Smooth muscle cell (in vitro differentiated cells): ENCODE results near the gene MAPKAPK3. TPM values are rescaled to one million over a fixed set of nuclear protein-coding genes. Genes with fewer than 3 reads are reported as not detected.

Experiments used
- DNase-seq: peaks from one replicate; lab custom pipeline; 2025; ENCODE audit not compliant: unreplicated experiment; lab: John Stamatoyannopoulos, UW
- H2AFZ ChIP-seq: fragments of 200-600 bp; sonication (generic); 2 replicates; pipeline ENCODE4 v1.6.0; 2016; ENCODE audit warnings: antibody characterized with exemption, low read depth, mild to moderate bottlenecking
- H3F3A ChIP-seq: fragments of 200-600 bp; sonication (generic); 2 replicates; pipeline ENCODE4 v1.6.0; 2017; ENCODE audit warnings: antibody characterized with exemption, low read depth
- H3K27ac ChIP-seq: fragments of 200-600 bp; sonication (generic); 2 replicates; pipeline ENCODE4 v1.5.1; 2016; ENCODE audit warnings: low read depth, mild to moderate bottlenecking
- H3K27me3 ChIP-seq: fragments of 200-600 bp; sonication (generic); 2 replicates; pipeline ENCODE4 v1.6.1; 2016; ENCODE audit warnings: low read depth, mild to moderate bottlenecking
- H3K36me3 ChIP-seq: fragments of 200-600 bp; sonication (generic); 2 replicates; pipeline ENCODE4 v1.5.1; 2016; ENCODE audit warnings: low read depth
- H3K4me1 ChIP-seq: fragments of 200-600 bp; sonication (generic); 2 replicates; pipeline ENCODE4 v1.5.1; 2016; ENCODE audit warnings: low read depth
- H3K4me2 ChIP-seq: fragments of 200-600 bp; sonication (generic); 2 replicates; pipeline ENCODE4 v1.6.0; 2016; ENCODE audit warnings: mild to moderate bottlenecking
- H3K4me3 ChIP-seq: fragments of 200-600 bp; sonication (generic); 2 replicates; pipeline ENCODE4 v1.5.1; 2016; ENCODE audit warnings: mild to moderate bottlenecking
- H3K79me2 ChIP-seq: fragments of 200-600 bp; sonication (generic); 2 replicates; pipeline ENCODE4 v1.6.0; 2016; ENCODE audit warnings: low read depth, mild to moderate bottlenecking
- H3K9ac ChIP-seq: fragments of 200-600 bp; sonication (generic); 2 replicates; pipeline ENCODE4 v1.6.0; 2016; ENCODE audit warnings: low read depth
- H3K9me3 ChIP-seq: fragments of 200-600 bp; sonication (generic); replicated peaks from 2 replicates; pipeline ENCODE4 v1.5.1; 2016; ENCODE audit warnings: low read depth
- H4K20me1 ChIP-seq: fragments of 200-600 bp; sonication (generic); 2 replicates; pipeline ENCODE4 v1.6.0; 2016; ENCODE audit warnings: low read depth
- CTCF ChIP-seq: fragments of 200-600 bp; sonication (generic); IDR thresholded peaks from 2 replicates; pipeline ENCODE4 v1.5.1; 2017; ENCODE audit warnings: borderline replicate concordance, mild to moderate bottlenecking, antibody characterized with exemption; ENCODE audit not compliant: insufficient read depth, poor library complexity, severe bottlenecking
- WGBS: methylation state at CpG from one replicate; pipeline ENCODE4 v1.1.7; 2016; ENCODE audit warnings: low lambda C conversion rate; 5-methylcytosine and 5-hydroxymethylcytosine counted together
- polyA plus RNA-seq: library from polyadenylated mRNA; unstranded; fragments of >200 nt; fragmentation: Nextera tagmentation; extraction: Ambion mirVana; gene quantifications from 2 replicates; pipeline ENCODE4 v1.2.1, GENCODE V29; 2016
- total RNA-seq: library from RNA; depleted of rRNA; stranded (reverse); fragments of >200 nt; gene quantifications from 2 replicates; pipeline ENCODE4 v1.2.3, GENCODE V29; 2014

Gene MAPKAPK3
- total and polyA plus RNA-seq, 2 experiments from 2014 or later, result 17.1 to 18.7 TPM

- no peak overlapping the region for H3K4me3 ChIP-seq
- no peak overlapping the region for H2AFZ ChIP-seq
- no peaks in the 10 kb centered on the region for H3K9me3 ChIP-seq
- no peak overlapping the region for H3K4me2 ChIP-seq
- H3K9ac ChIP-seq, result no peak overlapping the region
- peaks cover 9% of the 10 kb centered on the region for H4K20me1 ChIP-seq
- no peaks in the 10 kb centered on the region for H3K36me3 ChIP-seq
- TF ChIP-seq CTCF, result no peak
- H3K4me1 ChIP-seq, result peaks cover 9% of the 10 kb centered on the region
- H3K27me3 ChIP-seq, result no peaks in the 10 kb centered on the region
- no peak for DNase-seq
- H3K79me2 ChIP-seq, result peaks cover 14% of the 10 kb centered on the region
- no peak overlapping the region for H3K27ac ChIP-seq
- 93% methylated on average over 5 of the region's 5 CpGs for WGBS
- peaks cover 6% of the 10 kb centered on the region for H3F3A ChIP-seq
Measured at GRCh38 chr3:50605901-50606326, 11.0 kb upstream of the MAPKAPK3 start.

- Histone ChIP-seq H2AFZ (no peak overlapping the region), H3K4me2 (no peak overlapping the region), H3K79me2 (peaks cover 14% of the 10 kb centered on the region), H3K4me3 (no peak overlapping the region), H3K27ac (no peak overlapping the region), H3F3A (peaks cover 6% of the 10 kb centered on the region), H3K36me3 (no peaks in the 10 kb centered on the region), H3K9me3 (no peaks in the 10 kb centered on the region), H3K27me3 (no peaks in the 10 kb centered on the region), H4K20me1 (peaks cover 9% of the 10 kb centered on the region), H3K9ac (no peak overlapping the region), H3K4me1 (peaks cover 2% of the 10 kb centered on the region)
- 81% methylated on average over 6 of the region's 6 CpGs for WGBS
- DNase-seq, result no peak
- no peak for TF ChIP-seq CTCF
Measured at GRCh38 chr3:50606596-50606995, 10.4 kb upstream of the MAPKAPK3 start.

- Histone ChIP-seq H4K20me1 (peaks cover 9% of the 10 kb centered on the region), H3F3A (peaks cover 2% of the 10 kb centered on the region), H3K4me2 (no peak overlapping the region), H3K9me3 (no peaks in the 10 kb centered on the region), H3K4me1 (no peaks in the 10 kb centered on the region), H3K27me3 (no peaks in the 10 kb centered on the region), H3K79me2 (peaks cover 14% of the 10 kb centered on the region), H3K9ac (no peak overlapping the region), H3K36me3 (no peaks in the 10 kb centered on the region), H3K27ac (no peak overlapping the region), H3K4me3 (no peak overlapping the region), H2AFZ (no peak overlapping the region)
- 96% methylated on average over 26 of the region's 29 CpGs for WGBS
- no peak for TF ChIP-seq CTCF
- DNase-seq, result no peak
Measured at GRCh38 chr3:50607271-50608091, 9.5 kb upstream of the MAPKAPK3 start.

- Histone ChIP-seq H2AFZ (no peak overlapping the region), H3K4me3 (no peak overlapping the region), H3K36me3 (no peaks in the 10 kb centered on the region), H3K4me1 (no peaks in the 10 kb centered on the region), H3F3A (no peaks in the 10 kb centered on the region), H3K27me3 (no peaks in the 10 kb centered on the region), H4K20me1 (peaks cover 9% of the 10 kb centered on the region), H3K27ac (no peak overlapping the region), H3K79me2 (peaks cover 14% of the 10 kb centered on the region), H3K9me3 (no peaks in the 10 kb centered on the region), H3K4me2 (no peak overlapping the region), H3K9ac (no peak overlapping the region)
- no peak for DNase-seq
- WGBS, result 97% methylated on average over 7 of the region's 7 CpGs
- TF ChIP-seq CTCF, result no peak
Measured at GRCh38 chr3:50608278-50608677, 8.7 kb upstream of the MAPKAPK3 start.
